ENCODE data around the gene SET.

DNA sequence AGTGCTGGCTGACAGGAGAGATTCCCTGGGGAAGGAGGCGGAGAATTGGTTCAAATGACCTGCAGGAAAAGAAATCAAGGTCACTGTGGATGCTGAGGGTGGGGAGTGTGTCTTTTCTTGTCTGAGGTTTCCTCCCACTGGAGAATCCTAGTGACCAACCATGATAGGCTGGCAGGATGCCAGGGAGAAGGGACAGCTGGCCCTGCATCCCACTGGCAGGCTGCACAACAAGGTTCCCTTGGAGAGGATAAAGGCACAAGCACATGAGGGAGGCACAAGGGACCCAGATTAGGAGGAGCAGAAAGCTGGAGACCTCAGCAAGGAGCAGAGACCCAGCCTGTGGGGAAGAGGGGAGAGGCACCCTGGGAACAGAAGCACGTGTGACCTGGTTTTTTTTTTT is 46.4 kb downstream of the SET start:
- TF ChIP-seq, protein P1, sequence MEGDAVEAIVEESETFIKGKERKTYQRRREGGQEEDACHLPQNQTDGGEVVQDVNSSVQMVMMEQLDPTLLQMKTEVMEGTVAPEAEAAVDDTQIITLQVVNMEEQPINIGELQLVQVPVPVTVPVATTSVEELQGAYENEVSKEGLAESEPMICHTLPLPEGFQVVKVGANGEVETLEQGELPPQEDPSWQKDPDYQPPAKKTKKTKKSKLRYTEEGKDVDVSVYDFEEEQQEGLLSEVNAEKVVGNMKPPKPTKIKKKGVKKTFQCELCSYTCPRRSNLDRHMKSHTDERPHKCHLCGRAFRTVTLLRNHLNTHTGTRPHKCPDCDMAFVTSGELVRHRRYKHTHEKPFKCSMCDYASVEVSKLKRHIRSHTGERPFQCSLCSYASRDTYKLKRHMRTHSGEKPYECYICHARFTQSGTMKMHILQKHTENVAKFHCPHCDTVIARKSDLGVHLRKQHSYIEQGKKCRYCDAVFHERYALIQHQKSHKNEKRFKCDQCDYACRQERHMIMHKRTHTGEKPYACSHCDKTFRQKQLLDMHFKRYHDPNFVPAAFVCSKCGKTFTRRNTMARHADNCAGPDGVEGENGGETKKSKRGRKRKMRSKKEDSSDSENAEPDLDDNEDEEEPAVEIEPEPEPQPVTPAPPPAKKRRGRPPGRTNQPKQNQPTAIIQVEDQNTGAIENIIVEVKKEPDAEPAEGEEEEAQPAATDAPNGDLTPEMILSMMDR (conservative IDR thresholded peaks at IDR 0.05), result no peak
- TF ChIP-seq ZFX (IDR thresholded peaks at IDR 0.05), result no peak

Measured in C4-2B (cell line).